MCF 10A (cell line): ENCODE results near the gene MELTF. TPM values are rescaled to one million over a fixed set of nuclear protein-coding genes. Genes with fewer than 3 reads are reported as not detected.

Source experiments
- BruUV-seq: library from RNA; stranded (reverse); fragments of 400-500 nt; replicated peaks from 2 replicates; lab custom pipeline; 2021; lab: Mats Ljungman, UMichigan
- CTCF ChIA-PET: fragments of 300-600 bp; sonication (Branson Sonifier 250); formaldehyde crosslinking; extraction: SDS; loops from one replicate; lab custom pipeline; 2021; ENCODE audit warnings: antibody characterized with exemption, inconsistent platforms; lab: Yijun Ruan, JAX
- POLR2A ChIA-PET: fragments of 300-600, 350-650 bp; sonication (Branson Sonifier 250); formaldehyde crosslinking; extraction: SDS; loops from one replicate; lab custom pipeline; 2020; ENCODE audit warnings: antibody characterized with exemption, inconsistent platforms; lab: Yijun Ruan, JAX
- DNase-seq: peaks from one replicate; pipeline ENCODE4 v3.0.0-alpha.2; 2018; ENCODE audit not compliant: unreplicated experiment
- H3K27ac Mint-ChIP-seq: one replicate; pipeline ENCODE4 v1.8.0; 2022; ENCODE audit warnings: mild to moderate bottlenecking, low read depth, mixed read lengths; ENCODE audit not compliant: unreplicated experiment
- H3K27me3 Mint-ChIP-seq: one replicate; pipeline ENCODE4 v1.8.0; 2022; ENCODE audit warnings: mixed read lengths; ENCODE audit not compliant: insufficient read depth, unreplicated experiment
- H3K36me3 Mint-ChIP-seq: one replicate; pipeline ENCODE4 v1.8.0; 2022; ENCODE audit warnings: mild to moderate bottlenecking, moderate library complexity, mixed read lengths; ENCODE audit not compliant: insufficient read depth, unreplicated experiment
- H3K4me1 Mint-ChIP-seq: one replicate; pipeline ENCODE4 v1.8.0; 2022; ENCODE audit warnings: mixed read lengths; ENCODE audit not compliant: insufficient read depth, unreplicated experiment
- H3K4me3 Mint-ChIP-seq: one replicate; pipeline ENCODE4 v1.8.0; 2022; ENCODE audit warnings: mild to moderate bottlenecking, moderate library complexity, mixed read lengths; ENCODE audit not compliant: unreplicated experiment
- H3K9me3 Mint-ChIP-seq: one replicate; pipeline ENCODE4 v1.8.0; 2022; ENCODE audit warnings: mixed read lengths; ENCODE audit not compliant: unreplicated experiment
- intact Hi-C: fragments of 100-400 bp; cut with micrococcal nuclease; formaldehyde crosslinking; loops from 2 replicates; pipeline ENCODE4 v1.14.1; 2022
- total RNA-seq: library from RNA; stranded (reverse); gene quantifications from 2 replicates; pipeline ENCODE4 v1.2.3, GENCODE V29; 2022
- TF ChIP-seq, protein P1 (sequence below): fragments of 200-600 bp; IDR thresholded peaks from one replicate; pipeline ENCODE4 v1.8.0; 2022; ENCODE audit warnings: antibody characterized with exemption, mild to moderate bottlenecking; ENCODE audit not compliant: unreplicated experiment

The MELTF gene
- total RNA-seq, 1 experiment from 2014 or later, result 9.1 TPM

GRCh38 chr3:197028728-197029510 lies 698 bp downstream of the MELTF start:
- peak; percentile 34 for DNase-seq
- H3K4me3 Mint-ChIP-seq, result peak overlapping the region; percentile 75
- CTCF ChIA-PET, result interaction anchor here (0.5 to 2.4 kb wide), 12 partner anchors 9 to 487 kb away, joined by 3 to 21 read pairs (median 5); no protein-coding TSS in a partner anchor
- no peaks in the 10 kb centered on the region for H3K27me3 Mint-ChIP-seq
- no TSS peak for BruUV-seq
- peaks cover 4% of the 10 kb centered on the region for H3K36me3 Mint-ChIP-seq
- H3K9me3 Mint-ChIP-seq, result no peaks in the 10 kb centered on the region
- H3K27ac Mint-ChIP-seq, result no peak overlapping the region
- H3K4me1 Mint-ChIP-seq, result peaks cover 25% of the 10 kb centered on the region
- intact Hi-C loops, result loop anchor here (1.0 kb wide), 1 partner anchor 27 kb away; no protein-coding TSS in a partner anchor
- POLR2A ChIA-PET, result interaction anchor here (0.6 kb wide), 1 partner anchor 104 kb away, joined by 3 read pairs; no protein-coding TSS in a partner anchor
- TF ChIP-seq, protein P1, sequence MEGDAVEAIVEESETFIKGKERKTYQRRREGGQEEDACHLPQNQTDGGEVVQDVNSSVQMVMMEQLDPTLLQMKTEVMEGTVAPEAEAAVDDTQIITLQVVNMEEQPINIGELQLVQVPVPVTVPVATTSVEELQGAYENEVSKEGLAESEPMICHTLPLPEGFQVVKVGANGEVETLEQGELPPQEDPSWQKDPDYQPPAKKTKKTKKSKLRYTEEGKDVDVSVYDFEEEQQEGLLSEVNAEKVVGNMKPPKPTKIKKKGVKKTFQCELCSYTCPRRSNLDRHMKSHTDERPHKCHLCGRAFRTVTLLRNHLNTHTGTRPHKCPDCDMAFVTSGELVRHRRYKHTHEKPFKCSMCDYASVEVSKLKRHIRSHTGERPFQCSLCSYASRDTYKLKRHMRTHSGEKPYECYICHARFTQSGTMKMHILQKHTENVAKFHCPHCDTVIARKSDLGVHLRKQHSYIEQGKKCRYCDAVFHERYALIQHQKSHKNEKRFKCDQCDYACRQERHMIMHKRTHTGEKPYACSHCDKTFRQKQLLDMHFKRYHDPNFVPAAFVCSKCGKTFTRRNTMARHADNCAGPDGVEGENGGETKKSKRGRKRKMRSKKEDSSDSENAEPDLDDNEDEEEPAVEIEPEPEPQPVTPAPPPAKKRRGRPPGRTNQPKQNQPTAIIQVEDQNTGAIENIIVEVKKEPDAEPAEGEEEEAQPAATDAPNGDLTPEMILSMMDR, result no peak

DNA sequence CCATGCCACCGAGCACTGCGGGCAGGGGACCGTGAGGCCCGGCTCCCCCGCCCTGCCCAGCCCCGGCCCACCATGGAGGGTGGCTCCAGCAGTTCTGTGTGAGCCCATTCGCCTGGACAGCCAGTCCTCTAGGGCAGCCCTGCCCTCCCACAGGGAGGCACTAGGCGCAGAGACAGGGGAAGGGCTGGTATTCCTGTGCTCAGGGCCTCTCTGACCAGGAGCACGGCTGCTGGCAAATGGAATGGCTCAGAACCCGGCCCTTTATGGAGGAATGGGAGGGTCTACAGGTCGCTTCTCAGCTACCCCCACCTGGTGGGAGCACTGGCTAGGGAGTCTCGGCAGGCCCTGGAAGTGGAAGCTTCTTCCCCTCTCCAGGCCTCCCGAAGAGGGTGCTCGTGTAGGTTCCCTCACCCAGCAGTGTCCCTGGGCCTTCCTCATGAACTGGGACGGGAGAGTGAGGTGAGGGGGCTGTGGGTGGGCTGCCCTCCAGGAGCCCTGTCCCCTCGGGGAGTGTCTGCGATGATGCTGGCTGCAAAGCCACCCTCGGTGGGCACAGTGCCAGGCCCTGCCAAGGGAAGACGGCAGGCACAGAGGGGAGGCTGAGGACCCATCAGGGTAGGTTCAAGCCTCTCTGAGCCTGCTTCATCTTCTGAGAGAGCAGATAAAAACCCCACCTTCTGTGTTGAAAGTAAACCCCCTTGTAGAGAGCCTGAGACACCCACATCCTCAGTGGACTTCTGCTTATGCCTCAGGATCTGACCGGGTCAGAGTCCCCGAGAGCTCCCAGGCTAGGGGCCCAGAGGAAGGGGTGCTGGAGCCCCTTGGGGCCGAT lies 1.5 kb downstream of the MELTF start:
- no peak for DNase-seq
- H3K9me3 Mint-ChIP-seq, result no peaks in the 10 kb centered on the region
- peaks cover 25% of the 10 kb centered on the region for H3K4me1 Mint-ChIP-seq
- H3K36me3 Mint-ChIP-seq, result peaks cover 4% of the 10 kb centered on the region
- TF ChIP-seq, protein P1, result no peak
- intact Hi-C loops, result no loop called here
- H3K27me3 Mint-ChIP-seq, result no peaks in the 10 kb centered on the region
- no peak overlapping the region for H3K27ac Mint-ChIP-seq
- no TSS peak for BruUV-seq
- CTCF ChIA-PET, result interaction anchor here (0.5 to 2.3 kb wide), 7 partner anchors 21 to 283 kb away, joined by 3 to 21 read pairs (median 5); no protein-coding TSS in a partner anchor
- H3K4me3 Mint-ChIP-seq, result peak overlapping the region; percentile 75
- POLR2A ChIA-PET, result interaction anchor here (0.6 kb wide), 1 partner anchor 105 kb away, joined by 3 read pairs; no protein-coding TSS in a partner anchor

GRCh38 chr3:197027151-197027895 lies 2.3 kb downstream of the MELTF start:
- DNase-seq, result no peak
- no peak overlapping the region for H3K4me3 Mint-ChIP-seq

More at GRCh38 chr3:197027151-197027895, 2.3 kb downstream of the MELTF start:
- Mint-ChIP-seq H3K9me3 (no peaks in the 10 kb centered on the region), H3K36me3 (peaks cover 4% of the 10 kb centered on the region), H3K27ac (no peak overlapping the region), H3K27me3 (no peaks in the 10 kb centered on the region), H3K4me1 (peaks cover 25% of the 10 kb centered on the region)
- no TSS peak for BruUV-seq
- ChIA-PET CTCF (interaction anchor here (0.6 to 0.8 kb wide), 2 partner anchors 21 to 24 kb away, joined by 3 to 4 read pairs; no protein-coding TSS in a partner anchor), POLR2A (no interaction called here)
- TF ChIP-seq, protein P1, result no peak
- intact Hi-C loops, result no loop called here
